Common myeloid progenitor, CD34-positive (primary cell): ENCODE data around the gene DENND1A.

Source experiments
- CTCF ChIA-PET: fragments of 350-600 bp; sonication (Branson Sonifier 250); formaldehyde crosslinking; loops from one replicate; lab custom pipeline; 2021; ENCODE audit warnings: antibody characterized with exemption; lab: Charles Lee
- POLR2A ChIA-PET: fragments of 350-600 bp; sonication (Branson Sonifier 250); formaldehyde crosslinking; loops from one replicate; lab custom pipeline; 2021; ENCODE audit warnings: antibody characterized with exemption; lab: Charles Lee
- DNase-seq, 3 donors: peaks; one replicate each; pipeline versions ENCODE4 v3.0.0 to v3.0.0-alpha.2; 2013
- H3K27ac ChIP-seq, 2 experiments: 1 replicate in 1 of 2; 2 replicates in 1 of 2; pipeline ENCODE4 v1.7.0; 2013; ENCODE audit warnings: inconsistent platforms in 2 of 2, low read length in 2 of 2, mild to moderate bottlenecking in 2 of 2, low read depth in 1 of 2, moderate library complexity in 1 of 2; ENCODE audit not compliant: severe bottlenecking in 2 of 2, insufficient read depth in 1 of 2, poor library complexity in 1 of 2
- H3K27me3 ChIP-seq, 5 experiments: replicated peaks in 2 of 5; 1 replicate in 3 of 5; 2 replicates in 2 of 5; pipeline versions ENCODE4 v1.6.1 to v1.7.0; 2013; ENCODE audit warnings: low read length in 4 of 5, mild to moderate bottlenecking in 2 of 5, moderate library complexity in 2 of 5, inconsistent platforms in 1 of 5; ENCODE audit not compliant: insufficient read depth in 5 of 5, control insufficient read depth in 4 of 5
- H3K36me3 ChIP-seq, 4 experiments: 1 replicate in 2 of 4; 2 replicates in 2 of 4; pipeline versions ENCODE4 v1.6.1 to v1.7.0; 2013; ENCODE audit warnings: low read length in 3 of 4, control low read depth in 1 of 4, mild to moderate bottlenecking in 1 of 4; ENCODE audit not compliant: control insufficient read depth in 4 of 4, insufficient read depth in 4 of 4
- H3K4me1 ChIP-seq, 4 experiments: 1 replicate in 3 of 4; 2 replicates in 1 of 4; pipeline versions ENCODE4 v1.6.1 to v1.7.1; 2013; ENCODE audit warnings: low read length in 3 of 4, mild to moderate bottlenecking in 3 of 4, control low read depth in 1 of 4, inconsistent platforms in 1 of 4, moderate library complexity in 1 of 4; ENCODE audit not compliant: control insufficient read depth in 4 of 4, insufficient read depth in 4 of 4; ENCODE audit errors: control extremely low read depth in 1 of 4
- H3K4me3 ChIP-seq, 7 experiments: 1 replicate in 4 of 7; 2 replicates in 3 of 7; pipeline versions ENCODE4 v1.5.1 to v1.7.0; 2013; ENCODE audit warnings: mild to moderate bottlenecking in 7 of 7, low read length in 6 of 7, moderate library complexity in 6 of 7, inconsistent platforms in 2 of 7, low read depth in 2 of 7, control low read depth in 1 of 7; ENCODE audit not compliant: insufficient read depth in 4 of 7, control insufficient read depth in 1 of 7; ENCODE audit errors: extremely low read depth in 1 of 7
- H3K9me3 ChIP-seq, 5 experiments: 1 replicate in 4 of 5; 2 replicates in 1 of 5; pipeline versions ENCODE4 v1.6.1 to v1.7.1; 2013; ENCODE audit warnings: low read length in 4 of 5, mild to moderate bottlenecking in 2 of 5, inconsistent platforms in 1 of 5, low read depth in 1 of 5, moderate library complexity in 1 of 5; ENCODE audit not compliant: control insufficient read depth in 4 of 5, insufficient read depth in 2 of 5; ENCODE audit errors: control extremely low read depth in 1 of 5
- WGBS: methylation state at CpG from one replicate; pipeline ENCODE4 v1.1.5; 2013; ENCODE audit not compliant: insufficient coverage; 5-methylcytosine and 5-hydroxymethylcytosine counted together

The DENND1A gene

DNA sequence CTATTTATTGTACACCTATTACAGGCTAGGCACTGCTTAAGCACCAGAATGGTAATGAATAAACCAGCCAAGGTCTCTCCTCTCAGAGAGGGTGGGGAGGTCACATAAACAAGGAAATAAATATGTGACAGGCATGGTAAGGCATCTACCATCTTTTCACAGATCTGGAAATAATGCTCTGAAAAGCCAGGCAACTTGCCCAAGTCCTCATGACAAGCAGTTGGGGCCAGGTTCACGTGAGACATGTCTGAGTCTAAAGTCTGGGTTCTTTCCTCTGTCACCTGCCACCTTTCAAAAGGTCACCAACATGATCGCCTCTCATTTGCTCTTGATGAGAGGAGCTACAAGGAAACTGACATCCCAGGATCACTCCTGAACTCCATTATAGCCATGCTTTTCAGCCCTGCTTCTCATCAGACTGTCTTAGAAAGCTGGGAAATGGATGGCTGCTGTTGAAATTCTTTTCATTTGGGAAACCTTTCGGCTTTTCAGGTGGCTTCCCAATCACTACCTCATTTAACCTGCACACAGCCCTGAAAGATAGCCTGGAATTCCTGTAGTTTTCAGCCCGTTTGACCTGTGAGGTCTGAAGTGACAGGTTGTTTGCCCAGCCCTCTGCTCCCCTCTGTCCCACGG, 450.8 kb downstream of the DENND1A start:
- H3K4me3 ChIP-seq = no peak overlapping the region
- CTCF ChIA-PET = no interaction called here

DNA sequence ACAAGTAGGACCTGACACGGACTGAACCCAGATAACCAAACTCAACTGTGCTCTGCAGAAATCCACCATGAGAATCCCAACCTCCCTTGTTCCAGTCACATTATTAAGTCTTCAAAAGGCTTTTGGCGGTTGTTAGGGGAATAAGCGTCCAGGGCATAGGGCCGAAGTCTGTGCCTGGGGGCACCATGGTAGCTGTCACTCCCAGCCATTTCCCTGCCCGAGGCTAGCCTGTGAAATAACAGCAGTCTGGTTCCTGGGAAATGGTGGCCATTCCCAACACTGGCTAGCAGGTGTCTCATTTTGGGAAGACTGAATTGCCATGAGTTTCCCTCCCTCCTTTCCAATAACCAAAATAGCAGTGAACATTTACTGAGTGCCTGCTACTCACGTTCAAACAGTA, 451.8 kb downstream of the DENND1A start:
- no peak overlapping the region for H3K4me3 ChIP-seq
- no peaks in the 10 kb centered on the region for H3K4me1 ChIP-seq
- H3K36me3 ChIP-seq = no peaks in the 10 kb centered on the region
- no peaks in the 10 kb centered on the region for H3K27me3 ChIP-seq
- CTCF ChIA-PET = no interaction called here
- DNase-seq = no peak
- POLR2A ChIA-PET = no interaction called here
- 96% methylated on average over 5 of the region's 6 CpGs for WGBS
- no peak overlapping the region for H3K27ac ChIP-seq
- H3K9me3 ChIP-seq = no peaks in the 10 kb centered on the region

More for the DNA sequence above, 450.8 kb downstream of the DENND1A start:
- Histone ChIP-seq H3K27ac (no peak overlapping the region), H3K9me3 (no peaks in the 10 kb centered on the region), H3K27me3 (no peaks in the 10 kb centered on the region), H3K4me1 (no peaks in the 10 kb centered on the region), H3K36me3 (no peaks in the 10 kb centered on the region)
- WGBS = 95% methylated on average over 5 of the region's 5 CpGs
- DNase-seq = no peak
- POLR2A ChIA-PET = no interaction called here

DNA sequence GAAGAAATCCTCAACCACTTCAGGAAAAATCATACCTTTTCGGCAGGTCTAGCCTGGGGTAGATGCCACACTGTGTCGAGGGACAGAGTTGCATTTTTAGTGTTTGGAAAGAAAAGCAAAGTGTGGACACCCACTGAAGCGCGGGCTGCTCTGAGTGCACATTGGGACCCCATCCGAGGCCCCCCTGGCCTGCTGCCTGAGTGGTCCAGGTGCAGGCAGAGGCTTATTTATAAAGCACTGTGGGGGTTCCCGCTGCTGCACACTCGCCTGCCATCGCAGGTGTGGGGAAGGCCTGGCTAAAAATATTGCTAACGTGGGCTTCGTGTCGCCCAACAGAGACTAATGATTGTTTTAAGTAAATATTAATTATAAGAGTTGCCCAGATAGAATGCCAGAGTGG, 454.5 kb downstream of the DENND1A start:
- 94% methylated on average over 7 of the region's 11 CpGs for WGBS
- H3K27ac ChIP-seq = no peak overlapping the region
- ChIA-PET CTCF (no interaction called here), POLR2A (no interaction called here)
- no peak overlapping the region for H3K4me3 ChIP-seq
- no peak for DNase-seq
- H3K4me1 ChIP-seq = peaks cover 0 to 3% (median 0%) of the 10 kb centered on the region in 4 experiments
- H3K36me3 ChIP-seq = no peaks in the 10 kb centered on the region
- H3K27me3 ChIP-seq = no peaks in the 10 kb centered on the region
- H3K9me3 ChIP-seq = no peaks in the 10 kb centered on the region

DNA sequence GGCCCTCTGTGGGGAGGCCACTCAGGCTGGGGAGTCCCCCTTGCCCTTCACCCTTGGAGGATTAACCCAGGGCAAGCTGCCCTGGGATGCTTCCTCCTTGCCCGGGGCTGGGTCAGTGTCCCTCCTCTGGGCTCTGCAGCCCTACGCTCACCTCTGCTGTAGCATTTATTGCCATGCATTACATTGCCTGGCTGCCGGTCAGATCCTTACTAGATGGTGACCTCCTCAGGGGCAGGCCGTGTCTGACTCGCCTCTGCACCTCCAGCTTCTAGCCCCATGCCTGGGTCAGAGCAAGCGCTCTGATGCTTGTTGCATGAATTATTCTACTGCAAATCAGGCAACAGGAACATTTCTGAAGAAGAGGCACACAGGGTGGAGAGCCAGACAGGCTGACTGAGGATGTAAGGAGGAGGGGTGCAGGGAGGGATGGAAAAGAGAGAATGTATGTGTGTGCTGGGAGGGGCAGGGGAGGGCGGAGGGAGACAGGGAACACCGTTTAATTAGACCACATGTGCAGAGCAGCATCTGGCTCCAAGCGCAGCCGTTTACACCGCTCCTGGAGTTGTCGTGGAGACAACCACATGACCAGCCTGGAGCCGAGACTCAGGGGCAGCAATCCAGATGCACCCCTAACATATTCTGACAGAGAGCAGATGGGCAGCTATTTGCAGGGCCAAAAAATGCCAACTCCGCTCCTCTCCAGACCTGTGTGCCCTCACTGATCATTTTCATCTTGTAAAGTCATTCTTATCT, 456.9 kb downstream of the DENND1A start:
- Histone ChIP-seq H3K4me3 (no peak overlapping the region), H3K27ac (no peak overlapping the region), H3K36me3 (no peaks in the 10 kb centered on the region), H3K27me3 (no peaks in the 10 kb centered on the region), H3K9me3 (no peaks in the 10 kb centered on the region), H3K4me1 (peaks cover 0 to 3% (median 0%) of the 10 kb centered on the region in 4 experiments)
- ChIA-PET CTCF (no interaction called here), POLR2A (no interaction called here)
- DNase-seq = no peak
- 96% methylated on average over 12 of the region's 14 CpGs for WGBS

- ChIA-PET POLR2A (no interaction called here), CTCF (no interaction called here)
- H3K27me3 ChIP-seq = no peaks in the 10 kb centered on the region
- H3K36me3 ChIP-seq = no peaks in the 10 kb centered on the region
- no peak for DNase-seq
- H3K4me1 ChIP-seq = peaks cover 0 to 3% (median 0%) of the 10 kb centered on the region in 4 experiments
- 93% methylated on average over 11 of the region's 12 CpGs for WGBS
- no peaks in the 10 kb centered on the region for H3K9me3 ChIP-seq
- no peak overlapping the region for H3K4me3 ChIP-seq
- no peak overlapping the region for H3K27ac ChIP-seq
Measured at GRCh38 chr9:123471843-123472570, 457.9 kb downstream of the DENND1A start.

DNA sequence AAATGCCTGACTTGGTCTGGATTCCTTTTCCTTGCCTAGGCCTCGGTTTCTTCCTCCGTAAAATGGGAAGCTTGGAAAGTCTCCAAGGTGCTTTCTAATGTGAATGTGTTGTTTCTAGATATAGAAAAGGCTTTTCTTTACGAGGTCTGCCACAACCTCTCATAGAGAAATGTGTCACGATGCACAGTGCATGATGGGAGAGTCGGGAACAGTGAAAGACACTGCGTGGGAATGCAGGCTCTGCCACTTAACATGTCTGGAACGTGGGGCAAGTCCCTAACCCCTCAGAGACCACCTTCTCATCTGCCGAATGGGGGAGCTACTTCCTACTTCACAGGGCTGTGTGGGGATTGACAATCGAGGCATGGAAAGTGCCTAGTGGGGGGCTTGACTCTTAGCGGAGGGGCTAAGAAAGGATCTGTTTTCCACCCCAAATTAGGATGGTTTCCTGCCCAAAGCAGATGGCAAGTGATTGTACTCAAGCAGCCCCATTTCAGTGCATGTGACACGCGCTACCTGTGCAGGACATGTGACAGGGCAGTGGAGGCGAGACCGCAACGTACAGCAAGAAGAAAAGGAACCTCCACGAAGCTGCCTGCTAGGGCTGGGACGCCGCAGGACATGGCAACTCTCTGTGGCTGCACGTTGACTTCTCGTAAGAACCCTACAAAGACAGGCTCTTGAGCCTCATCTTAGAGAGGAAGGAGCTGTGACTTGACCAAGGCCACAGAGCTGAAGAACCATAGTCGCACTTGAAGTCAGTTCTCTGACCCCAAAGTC, 458.7 kb downstream of the DENND1A start:
- Histone ChIP-seq H3K27me3 (no peaks in the 10 kb centered on the region), H3K27ac (no peak overlapping the region), H3K4me3 (no peak overlapping the region), H3K36me3 (no peaks in the 10 kb centered on the region), H3K4me1 (peaks cover 0 to 3% (median 0%) of the 10 kb centered on the region in 4 experiments), H3K9me3 (no peaks in the 10 kb centered on the region)
- no peak for DNase-seq
- ChIA-PET POLR2A (no interaction called here), CTCF (no interaction called here)
- WGBS = 95% methylated on average over 16 of the region's 21 CpGs
